ENCODE measurements around the gene MED12L.

GRCh38 chr3:151316267-151316991, 231.0 kb downstream of the MED12L start, which contains the start of gene GPR87:
- TF ChIP-seq CTCF (IDR thresholded peaks at IDR 0.05; ENCODE audit: insufficient read depth, low read length) (no peak), SPI1 (IDR thresholded peaks at IDR 0.05; ENCODE audit: borderline replicate concordance, low read depth) (no peak), REST (IDR thresholded peaks at IDR 0.05; ENCODE audit: insufficient replicate concordance, low read depth) (no peak)
